ENCODE data around the gene EGLN2. TPM values are rescaled to one million over a fixed set of nuclear protein-coding genes. Genes with fewer than 3 reads are reported as not detected.
"Not testable (repeated sequence)": the region's sequence is repeated elsewhere in the genome, so short reads cannot be mapped to it uniquely, and the experiment has no call there.

The EGLN2 gene
- total and polyA plus RNA-seq, 9 of the 15 experiments (the other 6 are each of a cell fraction or from before 2014, with no cell fraction given), result 9.6 to 114 (median 71.0) TPM

DNA sequence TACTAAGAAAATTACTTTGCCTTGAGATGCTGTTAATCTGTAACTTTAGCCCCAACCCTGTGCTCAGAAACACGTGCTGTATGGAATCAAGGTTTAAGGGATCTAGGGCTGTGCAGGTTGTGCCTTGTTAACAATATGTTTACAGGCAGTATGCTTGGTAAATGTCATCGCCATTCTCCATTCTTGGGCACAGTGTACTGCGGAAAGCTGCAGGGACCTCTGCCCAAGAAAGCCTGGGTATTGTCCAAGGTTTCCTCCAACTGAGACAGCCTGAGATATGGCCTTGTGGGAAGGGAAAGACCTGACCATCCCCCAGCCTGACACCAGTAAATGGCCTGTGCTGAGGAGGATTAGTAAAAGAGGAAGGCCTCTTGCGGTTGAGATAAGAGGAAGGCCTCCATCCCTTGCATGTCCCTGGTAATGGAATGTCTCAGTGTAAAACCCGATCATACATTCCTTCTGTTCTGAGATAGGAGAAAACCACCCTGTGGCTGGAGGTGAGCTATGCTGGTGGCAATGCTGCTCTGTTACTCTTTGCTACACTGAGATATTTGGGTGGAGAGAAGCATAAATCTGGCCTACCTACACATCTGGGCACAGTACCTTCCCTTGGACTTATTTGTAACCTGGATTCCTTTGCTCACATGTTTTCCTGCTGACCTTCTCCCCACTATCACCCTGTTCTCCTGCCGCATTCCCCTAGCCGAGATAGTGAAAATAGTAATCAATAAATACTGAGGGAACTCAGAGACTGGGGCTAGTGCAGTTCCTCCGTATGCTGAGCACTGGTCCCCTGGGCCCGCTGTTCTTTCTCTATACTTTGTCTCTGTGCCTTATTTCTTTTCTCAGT, 23.9 kb downstream of the EGLN2 start (continued):
- TF ChIP-seq, protein P1, sequence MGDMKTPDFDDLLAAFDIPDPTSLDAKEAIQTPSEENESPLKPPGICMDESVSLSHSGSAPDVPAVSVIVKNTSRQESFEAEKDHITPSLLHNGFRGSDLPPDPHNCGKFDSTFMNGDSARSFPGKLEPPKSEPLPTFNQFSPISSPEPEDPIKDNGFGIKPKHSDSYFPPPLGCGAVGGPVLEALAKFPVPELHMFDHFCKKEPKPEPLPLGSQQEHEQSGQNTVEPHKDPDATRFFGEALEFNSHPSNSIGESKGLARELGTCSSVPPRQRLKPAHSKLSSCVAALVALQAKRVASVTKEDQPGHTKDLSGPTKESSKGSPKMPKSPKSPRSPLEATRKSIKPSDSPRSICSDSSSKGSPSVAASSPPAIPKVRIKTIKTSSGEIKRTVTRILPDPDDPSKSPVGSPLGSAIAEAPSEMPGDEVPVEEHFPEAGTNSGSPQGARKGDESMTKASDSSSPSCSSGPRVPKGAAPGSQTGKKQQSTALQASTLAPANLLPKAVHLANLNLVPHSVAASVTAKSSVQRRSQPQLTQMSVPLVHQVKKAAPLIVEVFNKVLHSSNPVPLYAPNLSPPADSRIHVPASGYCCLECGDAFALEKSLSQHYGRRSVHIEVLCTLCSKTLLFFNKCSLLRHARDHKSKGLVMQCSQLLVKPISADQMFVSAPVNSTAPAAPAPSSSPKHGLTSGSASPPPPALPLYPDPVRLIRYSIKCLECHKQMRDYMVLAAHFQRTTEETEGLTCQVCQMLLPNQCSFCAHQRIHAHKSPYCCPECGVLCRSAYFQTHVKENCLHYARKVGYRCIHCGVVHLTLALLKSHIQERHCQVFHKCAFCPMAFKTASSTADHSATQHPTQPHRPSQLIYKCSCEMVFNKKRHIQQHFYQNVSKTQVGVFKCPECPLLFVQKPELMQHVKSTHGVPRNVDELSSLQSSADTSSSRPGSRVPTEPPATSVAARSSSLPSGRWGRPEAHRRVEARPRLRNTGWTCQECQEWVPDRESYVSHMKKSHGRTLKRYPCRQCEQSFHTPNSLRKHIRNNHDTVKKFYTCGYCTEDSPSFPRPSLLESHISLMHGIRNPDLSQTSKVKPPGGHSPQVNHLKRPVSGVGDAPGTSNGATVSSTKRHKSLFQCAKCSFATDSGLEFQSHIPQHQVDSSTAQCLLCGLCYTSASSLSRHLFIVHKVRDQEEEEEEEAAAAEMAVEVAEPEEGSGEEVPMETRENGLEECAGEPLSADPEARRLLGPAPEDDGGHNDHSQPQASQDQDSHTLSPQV (IDR thresholded peaks at IDR 0.05), result peak; percentile 98
- TF ChIP-seq YY1 (IDR thresholded peaks at IDR 0.05; ENCODE audit: borderline replicate concordance in 1 of 3, control insufficient read depth in 1 of 3, extremely low read depth in 1 of 3, insufficient read depth in 3 of 3, insufficient read length in 1 of 3, insufficient replicate concordance in 2 of 3, low read depth in 1 of 3, low read length in 2 of 3) (peak in 1 of 3 experiments; percentile 52), CREM (IDR thresholded peaks at IDR 0.05; ENCODE audit: low read depth) (peak; percentile 75), ADNP (tag; IDR thresholded peaks at IDR 0.05) (peak; percentile 48; the same call in 1 of the 2 replicates), KLF6 (CRISPR knock-in tag; IDR thresholded peaks at IDR 0.05; ENCODE audit: borderline replicate concordance) (peak; percentile 65; the same call in 1 of the 2 replicates), SOX6 (IDR thresholded peaks at IDR 0.05) (peak; percentile 94), NFRKB (IDR thresholded peaks at IDR 0.05; ENCODE audit: low read depth) (peak; percentile 52; the same call in 1 of the 2 replicates), HIVEP1 (CRISPR knock-in tag; IDR thresholded peaks at IDR 0.05) (peak; percentile 71; the same call in 1 of the 2 replicates), BACH1 (tag; IDR thresholded peaks at IDR 0.05) (peak; percentile 80), TRIM24 (IDR thresholded peaks at IDR 0.05) (peak; percentile 81 to 92; a peak in 3 of 4 replicates), ZNF24 (IDR thresholded peaks at IDR 0.05) (peak; percentile 92), ZNF41 (CRISPR knock-in tag; conservative IDR thresholded peaks at IDR 0.05) (peak; percentile 63), TEAD1 (CRISPR knock-in tag; IDR thresholded peaks at IDR 0.05) (peak; percentile 93 to 97), ZNF584 (CRISPR knock-in tag; IDR thresholded peaks at IDR 0.05; ENCODE audit: low read depth) (peak; percentile 88), MAFK (IDR thresholded peaks at IDR 0.05; ENCODE audit: low read length) (0 out of 2 replicates have a peak, but pooled peaks have one; percentile 2), MYNN (IDR thresholded peaks at IDR 0.05) (peak; percentile 88)
- TF ChIP-seq MYNN (CRISPR knock-in tag; IDR thresholded peaks at IDR 0.05), result not testable (repeated sequence)
- TF ChIP-seq, protein P2, sequence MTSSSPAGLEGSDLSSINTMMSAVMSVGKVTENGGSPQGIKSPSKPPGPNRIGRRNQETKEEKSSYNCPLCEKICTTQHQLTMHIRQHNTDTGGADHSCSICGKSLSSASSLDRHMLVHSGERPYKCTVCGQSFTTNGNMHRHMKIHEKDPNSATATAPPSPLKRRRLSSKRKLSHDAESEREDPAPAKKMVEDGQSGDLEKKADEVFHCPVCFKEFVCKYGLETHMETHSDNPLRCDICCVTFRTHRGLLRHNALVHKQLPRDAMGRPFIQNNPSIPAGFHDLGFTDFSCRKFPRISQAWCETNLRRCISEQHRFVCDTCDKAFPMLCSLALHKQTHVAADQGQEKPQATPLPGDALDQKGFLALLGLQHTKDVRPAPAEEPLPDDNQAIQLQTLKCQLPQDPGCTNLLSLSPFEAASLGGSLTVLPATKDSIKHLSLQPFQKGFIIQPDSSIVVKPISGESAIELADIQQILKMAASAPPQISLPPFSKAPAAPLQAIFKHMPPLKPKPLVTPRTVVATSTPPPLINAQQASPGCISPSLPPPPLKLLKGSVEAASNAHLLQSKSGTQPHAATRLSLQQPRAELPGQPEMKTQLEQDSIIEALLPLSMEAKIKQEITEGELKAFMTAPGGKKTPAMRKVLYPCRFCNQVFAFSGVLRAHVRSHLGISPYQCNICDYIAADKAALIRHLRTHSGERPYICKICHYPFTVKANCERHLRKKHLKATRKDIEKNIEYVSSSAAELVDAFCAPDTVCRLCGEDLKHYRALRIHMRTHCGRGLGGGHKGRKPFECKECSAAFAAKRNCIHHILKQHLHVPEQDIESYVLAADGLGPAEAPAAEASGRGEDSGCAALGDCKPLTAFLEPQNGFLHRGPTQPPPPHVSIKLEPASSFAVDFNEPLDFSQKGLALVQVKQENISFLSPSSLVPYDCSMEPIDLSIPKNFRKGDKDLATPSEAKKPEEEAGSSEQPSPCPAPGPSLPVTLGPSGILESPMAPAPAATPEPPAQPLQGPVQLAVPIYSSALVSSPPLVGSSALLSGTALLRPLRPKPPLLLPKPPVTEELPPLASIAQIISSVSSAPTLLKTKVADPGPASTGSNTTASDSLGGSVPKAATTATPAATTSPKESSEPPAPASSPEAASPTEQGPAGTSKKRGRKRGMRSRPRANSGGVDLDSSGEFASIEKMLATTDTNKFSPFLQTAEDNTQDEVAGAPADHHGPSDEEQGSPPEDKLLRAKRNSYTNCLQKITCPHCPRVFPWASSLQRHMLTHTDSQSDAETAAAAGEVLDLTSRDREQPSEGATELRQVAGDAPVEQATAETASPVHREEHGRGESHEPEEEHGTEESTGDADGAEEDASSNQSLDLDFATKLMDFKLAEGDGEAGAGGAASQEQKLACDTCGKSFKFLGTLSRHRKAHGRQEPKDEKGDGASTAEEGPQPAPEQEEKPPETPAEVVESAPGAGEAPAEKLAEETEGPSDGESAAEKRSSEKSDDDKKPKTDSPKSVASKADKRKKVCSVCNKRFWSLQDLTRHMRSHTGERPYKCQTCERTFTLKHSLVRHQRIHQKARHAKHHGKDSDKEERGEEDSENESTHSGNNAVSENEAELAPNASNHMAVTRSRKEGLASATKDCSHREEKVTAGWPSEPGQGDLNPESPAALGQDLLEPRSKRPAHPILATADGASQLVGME (CRISPR knock-in tag; IDR thresholded peaks at IDR 0.05), result peak; percentile 85; the same call in 1 of the 2 replicates

All from K562 (cell line).